Keratinocyte (primary cell): ENCODE results near the gene TCF21. TPM values are rescaled to one million over a fixed set of nuclear protein-coding genes. Genes with fewer than 3 reads are reported as not detected.

ENCODE experiments used
- DNase-seq: peaks from one replicate; pipeline ENCODE4 v3.0.0-alpha.2; 2011; ENCODE audit warnings: low read depth, missing footprints, low spot score
- FAIRE-seq: peaks from 2 replicates; lab custom pipeline; 2011; peaks lifted over from hg19 to GRCh38; lab: Jason Lieb, UNC
- H2AFZ ChIP-seq: 2 replicates; pipeline ENCODE4 v1.6.0; 2012; ENCODE audit warnings: low read length, control low read depth, inconsistent platforms; ENCODE audit not compliant: control insufficient read depth
- H3K27ac ChIP-seq: 2 replicates; pipeline ENCODE4 v1.5.1; 2011; ENCODE audit warnings: low read length; ENCODE audit not compliant: control insufficient read depth, insufficient read depth
- H3K27me3 ChIP-seq: 3 replicates; pipeline ENCODE4 v1.6.0; 2011; ENCODE audit warnings: low read length; ENCODE audit not compliant: control insufficient read depth, insufficient read depth; ENCODE audit errors: extremely low read depth
- H3K36me3 ChIP-seq, 2 experiments: 2 replicates in 1 of 2; 3 replicates in 1 of 2; pipeline ENCODE4 v1.5.1; 2011; ENCODE audit warnings: low read length in 2 of 2, mild to moderate bottlenecking in 1 of 2; ENCODE audit not compliant: control insufficient read depth in 2 of 2, insufficient read depth in 2 of 2; ENCODE audit errors: extremely low read depth in 1 of 2
- H3K4me1 ChIP-seq: 3 replicates; pipeline ENCODE4 v1.5.1; 2011; ENCODE audit warnings: low read length; ENCODE audit not compliant: control insufficient read depth, insufficient read depth; ENCODE audit errors: extremely low read depth
- H3K4me2 ChIP-seq: 3 replicates; pipeline ENCODE4 v1.6.0; 2011; ENCODE audit warnings: low read depth, low read length; ENCODE audit not compliant: control insufficient read depth, insufficient read depth; ENCODE audit errors: extremely low read depth
- H3K4me3 ChIP-seq, 3 experiments: fragments of 200-600 bp in 1 of 3; sonication (generic) in 1 of 3; 2 replicates in 2 of 3; 3 replicates in 1 of 3; pipeline ENCODE4 v1.5.1; 2011 to 2016; ENCODE audit warnings: low read length in 3 of 3, mild to moderate bottlenecking in 3 of 3, control low read depth in 2 of 3, inconsistent platforms in 1 of 3, low read depth in 1 of 3, mixed read lengths in 1 of 3, mixed run types in 1 of 3, moderate library complexity in 1 of 3; ENCODE audit not compliant: control insufficient read depth in 2 of 3, insufficient read depth in 2 of 3; ENCODE audit errors: extremely low read depth in 1 of 3
- H3K79me2 ChIP-seq: 2 replicates; pipeline ENCODE4 v1.6.0; 2012; ENCODE audit warnings: low read length; ENCODE audit not compliant: control insufficient read depth, insufficient read depth
- H3K9ac ChIP-seq: 3 replicates; pipeline ENCODE4 v1.6.0; 2011; ENCODE audit warnings: low read length; ENCODE audit not compliant: control insufficient read depth, insufficient read depth; ENCODE audit errors: extremely low read depth
- H3K9me1 ChIP-seq: 3 replicates; pipeline ENCODE4 v1.6.0; 2011; ENCODE audit warnings: low read length; ENCODE audit not compliant: control insufficient read depth, insufficient read depth; ENCODE audit errors: extremely low read depth
- H3K9me3 ChIP-seq: 2 replicates; pipeline ENCODE4 v1.5.1; 2012; ENCODE audit warnings: low read depth, low read length; ENCODE audit not compliant: control insufficient read depth
- H4K20me1 ChIP-seq: 3 replicates; pipeline ENCODE4 v1.6.0; 2011; ENCODE audit warnings: low read length; ENCODE audit not compliant: control insufficient read depth, insufficient read depth; ENCODE audit errors: extremely low read depth
- CTCF ChIP-seq, 3 experiments: IDR thresholded peaks in 1 of 3; conservative IDR thresholded peaks in 1 of 3; optimal IDR thresholded peaks in 1 of 3; 2 replicates in 2 of 3; 3 replicates in 1 of 3; pipeline versions ENCODE3 to v1.5.1; 2011; ENCODE audit warnings: low read length in 3 of 3, mild to moderate bottlenecking in 3 of 3, moderate library complexity in 2 of 3, control low read depth in 1 of 3, inconsistent platforms in 1 of 3; ENCODE audit not compliant: insufficient read depth in 2 of 3; ENCODE audit errors: extremely low read depth in 1 of 3
- EZH2 ChIP-seq: IDR thresholded peaks from one replicate; pipeline ENCODE4 v1.6.1; 2012; ENCODE audit warnings: inconsistent platforms, mild to moderate bottlenecking, low read length, moderate library complexity
- dilution Hi-C: fragments of 300-500 bp; cut with MboI; formaldehyde crosslinking; loops from one replicate; pipeline ENCODE4 v1.7.0; 2020; ENCODE audit warnings: low sequenced_read_pairs; ENCODE audit not compliant: extremely low pct_ligation_motif_present
- polyA plus RNA-seq, 5 experiments: library from polyadenylated mRNA; depleted of rRNA in 3 of 5; stranded (reverse) in 3 of 5; stranded (forward) in 1 of 5; unstranded in 1 of 5; fragments of >200 nt; gene quantifications; 1 replicate in 1 of 5; 2 replicates in 3 of 5; 3 replicates in 1 of 5; pipeline versions ENCODE4 v1.2.1 to v1.2.3, GENCODE V29; 2011 to 2012; ENCODE audit warnings: missing spikeins in 2 of 5, low read depth in 1 of 5, low replicate concordance in 1 of 5

The TCF21 gene
- polyA plus RNA-seq, 1 donor (not counting 4 experiments of a cell fraction or from before 2014, with no cell fraction given), result not detected

GRCh38 chr6:133918208-133918930 lies 29.5 kb downstream of the TCF21 start:
- Histone ChIP-seq H3K36me3 (no peaks in the 10 kb centered on the region), H4K20me1 (no peaks in the 10 kb centered on the region), H3K79me2 (no peaks in the 10 kb centered on the region), H3K9ac (no peak overlapping the region), H3K4me2 (no peak overlapping the region), H3K4me3 (no peak overlapping the region), H3K9me3 (no peaks in the 10 kb centered on the region), H3K4me1 (no peaks in the 10 kb centered on the region), H3K27ac (no peak overlapping the region), H3K27me3 (no peaks in the 10 kb centered on the region), H3K9me1 (no peaks in the 10 kb centered on the region), H2AFZ (no peak overlapping the region)
- dilution Hi-C loops, result no loop called here
- FAIRE-seq, result no peak
- TF ChIP-seq CTCF (optimal IDR thresholded peaks at IDR 0.05 in 1 of 3, IDR thresholded peaks at IDR 0.05 in 1 of 3, conservative IDR thresholded peaks at IDR 0.05 in 1 of 3; ENCODE audit: extremely low read depth in 1 of 3, insufficient read depth in 2 of 3, low read length in 3 of 3), result no peak
- no peak for TF ChIP-seq EZH2
- DNase-seq, result no peak

GRCh38 chr6:133919362-133919761 lies 30.4 kb downstream of the TCF21 start:
- no peak for TF ChIP-seq CTCF (optimal IDR thresholded peaks at IDR 0.05 in 1 of 3, IDR thresholded peaks at IDR 0.05 in 1 of 3, conservative IDR thresholded peaks at IDR 0.05 in 1 of 3; ENCODE audit: extremely low read depth in 1 of 3, insufficient read depth in 2 of 3, low read length in 3 of 3)
- H3K36me3 ChIP-seq, result no peaks in the 10 kb centered on the region
- dilution Hi-C loops, result no loop called here
- DNase-seq, result no peak
- no peak overlapping the region for H3K4me2 ChIP-seq
- no peaks in the 10 kb centered on the region for H3K9me1 ChIP-seq
- H3K4me1 ChIP-seq, result no peaks in the 10 kb centered on the region
- no peak overlapping the region for H3K4me3 ChIP-seq
- peak; percentile 5 for FAIRE-seq
- H4K20me1 ChIP-seq, result no peaks in the 10 kb centered on the region
- H2AFZ ChIP-seq, result no peak overlapping the region
- H3K79me2 ChIP-seq, result no peaks in the 10 kb centered on the region
- no peak overlapping the region for H3K27ac ChIP-seq
- no peaks in the 10 kb centered on the region for H3K27me3 ChIP-seq
- H3K9me3 ChIP-seq, result no peaks in the 10 kb centered on the region
- no peak overlapping the region for H3K9ac ChIP-seq
